Measurements from ENCODE around the gene RBP7.

DNA sequence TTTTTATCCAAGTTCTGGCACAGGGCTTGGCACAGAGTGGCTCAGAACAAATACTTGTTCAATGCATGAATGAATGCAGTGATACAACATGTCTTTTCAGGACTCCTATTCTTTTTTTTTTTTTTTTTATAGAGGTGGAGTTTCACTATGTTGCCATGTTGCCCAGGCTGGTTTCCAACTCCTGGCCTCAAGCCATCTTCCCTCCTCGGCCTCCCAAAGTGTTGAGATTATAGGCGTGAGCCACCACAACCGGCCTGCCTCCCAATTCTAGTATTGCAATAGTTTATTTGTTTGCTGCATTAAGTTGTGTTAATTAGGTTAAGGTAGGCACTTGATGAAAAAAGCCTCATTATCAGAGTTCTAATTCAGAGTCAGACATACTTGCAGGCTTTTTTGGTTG is 53.6 kb downstream of the RBP7 start:
- no peak for TF ChIP-seq CTCF (IDR thresholded peaks at IDR 0.05; ENCODE audit: extremely low read depth in 1 of 2, insufficient read depth in 1 of 2, low read depth in 1 of 2, low read length in 2 of 2)
- TF ChIP-seq POLR2AphosphoS5 (IDR thresholded peaks at IDR 0.05; ENCODE audit: insufficient read depth, low read depth, low read length): no peak
- no peak for TF ChIP-seq EZH2 (IDR thresholded peaks at IDR 0.05; ENCODE audit: borderline replicate concordance, low read depth, low read length, severe bottlenecking)
- TF ChIP-seq MYC (IDR thresholded peaks at IDR 0.05; ENCODE audit: low read depth, low read length): no peak
- no peak for TF ChIP-seq MAX (IDR thresholded peaks at IDR 0.05; ENCODE audit: insufficient read depth, insufficient read length)
- no peak for TF ChIP-seq POLR2A (IDR thresholded peaks at IDR 0.05; ENCODE audit: low read depth, low read length)

Measured in endothelial cell of umbilical vein (primary cell).